8988T (cell line): Measurements from ENCODE around the gene HNRNPA1.
"Not testable (repeated sequence)": the region's sequence is repeated elsewhere in the genome, so short reads cannot be mapped to it uniquely, and the experiment has no call there.

ENCODE experiments used
- DNase-seq: peaks from one replicate; pipeline ENCODE4 v3.0.0; 2011

Gene HNRNPA1

GRCh38 chr12:54280468-54281260 is at the start of gene HNRNPA1:
Gene HNRNPA1 (plus strand): TSS chr12:54280726. CDS start chr12:54280808, 82 bp downstream.
- peak; percentile 50 for DNase-seq

GRCh38 chr12:54231269-54231668 is 49.3 kb upstream of the HNRNPA1 start:
- not testable (repeated sequence) for DNase-seq

- no peak for DNase-seq
Observed at GRCh38 chr12:54232790-54233189, 47.7 kb upstream of the HNRNPA1 start.

GRCh38 chr12:54238531-54238930 is 42.0 kb upstream of the HNRNPA1 start:
- no peak for DNase-seq

- DNase-seq = no peak
Observed at GRCh38 chr12:54239620-54240019, 40.9 kb upstream of the HNRNPA1 start.

- no peak for DNase-seq
Observed at GRCh38 chr12:54240129-54240528, 40.4 kb upstream of the HNRNPA1 start.

GRCh38 chr12:54240971-54241588 is 39.4 kb upstream of the HNRNPA1 start:
- no peak for DNase-seq

- DNase-seq = no peak
Observed at GRCh38 chr12:54246011-54246641, 34.4 kb upstream of the HNRNPA1 start.

- no peak for DNase-seq
Observed at GRCh38 chr12:54249489-54249888, 31.0 kb upstream of the HNRNPA1 start.

GRCh38 chr12:54251667-54252284 is 28.8 kb upstream of the HNRNPA1 start:
- DNase-seq = peak; percentile 19

- DNase-seq = no peak
Observed at GRCh38 chr12:54253240-54253639, 27.3 kb upstream of the HNRNPA1 start.

- no peak for DNase-seq
Observed at GRCh38 chr12:54257332-54257731, 23.2 kb upstream of the HNRNPA1 start.

- DNase-seq = no peak
Observed at GRCh38 chr12:54258201-54258681, 22.3 kb upstream of the HNRNPA1 start.

- peak; percentile 55 for DNase-seq
Observed at GRCh38 chr12:54259194-54260011, 21.1 kb upstream of the HNRNPA1 start.

GRCh38 chr12:54261815-54262402 is 18.6 kb upstream of the HNRNPA1 start:
- DNase-seq = no peak

GRCh38 chr12:54262403-54262925 is 18.1 kb upstream of the HNRNPA1 start:
- no peak for DNase-seq

GRCh38 chr12:54265364-54265812 is 15.1 kb upstream of the HNRNPA1 start:
- DNase-seq = no peak

- DNase-seq = no peak
Observed at GRCh38 chr12:54266852-54267251, 13.7 kb upstream of the HNRNPA1 start.

GRCh38 chr12:54270345-54270744 is 10.2 kb upstream of the HNRNPA1 start:
- no peak for DNase-seq

GRCh38 chr12:54272214-54272613 is 8.3 kb upstream of the HNRNPA1 start:
- DNase-seq = no peak

- no peak for DNase-seq
Observed at GRCh38 chr12:54273981-54274380, 6.5 kb upstream of the HNRNPA1 start.

- no peak for DNase-seq
Observed at GRCh38 chr12:54276368-54276767, 4.2 kb upstream of the HNRNPA1 start.
